CD14-positive monocyte (primary cell): ENCODE data around the gene SLC38A9. TPM values are rescaled to one million over a fixed set of nuclear protein-coding genes. Genes with fewer than 3 reads are reported as not detected.
A peak's percentile ranks its signal among the peaks of the same experiment; 100 is the strongest.

Experiments used
- DNase-seq, 3 donors: peaks; one replicate each; pipeline ENCODE4 v3.0.0-alpha.2; 2011 to 2022
- H2AFZ ChIP-seq: 2 replicates; pipeline ENCODE4 v1.6.0; 2012; ENCODE audit warnings: mild to moderate bottlenecking, low read depth, low read length, inconsistent platforms; ENCODE audit not compliant: insufficient read depth, poor library complexity, severe bottlenecking
- H3K27ac ChIP-seq, 2 donors: 1 replicate in 1 of 2; 2 replicates in 1 of 2; pipeline ENCODE4 v1.5.1; 2012 to 2013; ENCODE audit warnings: low read length in 2 of 2, control low read depth in 1 of 2, inconsistent platforms in 1 of 2, low read depth in 1 of 2, mild to moderate bottlenecking in 1 of 2
- H3K27me3 ChIP-seq, 2 donors: one replicate each; pipeline versions ENCODE4 v1.6.0 to v1.6.1; 2011 to 2013; ENCODE audit warnings: low read length in 2 of 2; ENCODE audit not compliant: control insufficient read depth in 2 of 2, insufficient read depth in 2 of 2
- H3K36me3 ChIP-seq, 2 donors: replicated peaks in 1 of 2; 1 replicate in 1 of 2; 2 replicates in 1 of 2; pipeline versions ENCODE4 v1.5.1 to v1.6.1; 2012 to 2013; ENCODE audit warnings: low read length in 2 of 2, control low read depth in 1 of 2, inconsistent platforms in 1 of 2, mild to moderate bottlenecking in 1 of 2; ENCODE audit not compliant: insufficient read depth in 2 of 2, control insufficient read depth in 1 of 2
- H3K4me1 ChIP-seq, 2 donors: 1 replicate in 1 of 2; 2 replicates in 1 of 2; pipeline versions ENCODE4 v1.5.1 to v1.6.1; 2012 to 2013; ENCODE audit warnings: low read length in 2 of 2, control low read depth in 1 of 2, inconsistent platforms in 1 of 2, mild to moderate bottlenecking in 1 of 2, moderate library complexity in 1 of 2; ENCODE audit not compliant: insufficient read depth in 2 of 2, control insufficient read depth in 1 of 2
- H3K4me2 ChIP-seq: replicated peaks from 2 replicates; pipeline ENCODE3; 2012; ENCODE audit warnings: low read length, moderate library complexity, mild to moderate bottlenecking; ENCODE audit not compliant: poor library complexity, severe bottlenecking; ENCODE audit errors: extremely low read depth
- H3K4me3 ChIP-seq, 3 experiments: fragments of 200-600 bp in 1 of 3; sonication (generic) in 1 of 3; replicated peaks in 1 of 3; 1 replicate in 2 of 3; 2 replicates in 1 of 3; pipeline ENCODE4 v1.5.1; 2011 to 2013; ENCODE audit warnings: low read length in 3 of 3, mild to moderate bottlenecking in 3 of 3, control low read depth in 2 of 3, low read depth in 2 of 3, inconsistent platforms in 1 of 3, moderate library complexity in 1 of 3
- H3K79me2 ChIP-seq: 2 replicates; pipeline ENCODE4 v1.6.0; 2012; ENCODE audit warnings: mild to moderate bottlenecking, control low read depth, inconsistent platforms, low read length, moderate library complexity; ENCODE audit not compliant: insufficient read depth
- H3K9ac ChIP-seq: 2 replicates; pipeline ENCODE4 v1.6.0; 2017; ENCODE audit warnings: low read length, mild to moderate bottlenecking; ENCODE audit not compliant: insufficient read depth, poor library complexity, severe bottlenecking
- H3K9me3 ChIP-seq, 2 donors: replicated peaks in 1 of 2; 1 replicate in 1 of 2; 2 replicates in 1 of 2; pipeline versions ENCODE4 v1.5.1 to v1.6.1; 2012 to 2013; ENCODE audit warnings: low read length in 2 of 2, control low read depth in 1 of 2; ENCODE audit not compliant: control insufficient read depth in 1 of 2, insufficient read depth in 1 of 2
- H4K20me1 ChIP-seq: 2 replicates; pipeline ENCODE4 v1.6.0; 2012; ENCODE audit warnings: mild to moderate bottlenecking, low read length, control low read depth, moderate library complexity; ENCODE audit not compliant: insufficient read depth
- H3K27ac Mint-ChIP-seq, 7 donors: one replicate each; pipeline ENCODE4 v1.8.0; 2020; ENCODE audit warnings: mild to moderate bottlenecking in 7 of 7, mixed read lengths in 7 of 7, moderate library complexity in 6 of 7, inconsistent platforms in 2 of 7
- H3K27me3 Mint-ChIP-seq, 3 donors: one replicate each; pipeline ENCODE4 v1.8.0; 2021 to 2022; ENCODE audit warnings: low read depth in 3 of 3, mild to moderate bottlenecking in 3 of 3, mixed read lengths in 3 of 3, moderate library complexity in 3 of 3, inconsistent platforms in 1 of 3
- H3K36me3 Mint-ChIP-seq, 2 donors: one replicate each; pipeline ENCODE4 v1.8.0; 2020; ENCODE audit warnings: mixed read lengths in 2 of 2, inconsistent platforms in 1 of 2, mild to moderate bottlenecking in 1 of 2
- H3K4me1 Mint-ChIP-seq: one replicate; pipeline ENCODE4 v1.8.0; 2020; ENCODE audit warnings: mild to moderate bottlenecking, mixed read lengths
- H3K4me3 Mint-ChIP-seq, 2 donors: one replicate each; pipeline ENCODE4 v1.8.0; 2020; ENCODE audit warnings: mild to moderate bottlenecking in 2 of 2, mixed read lengths in 2 of 2, moderate library complexity in 1 of 2
- H3K9me3 Mint-ChIP-seq, 7 donors: one replicate each; pipeline ENCODE4 v1.8.0; 2020 to 2022; ENCODE audit warnings: mixed read lengths in 7 of 7, mild to moderate bottlenecking in 6 of 7, moderate library complexity in 6 of 7, inconsistent platforms in 2 of 7
- CTCF ChIP-seq: fragments of 200-600 bp; IDR thresholded peaks from one replicate; pipeline ENCODE4 v1.8.0; 2022; ENCODE audit warnings: antibody characterized with exemption, mild to moderate bottlenecking
- WGBS: methylation state at CpG from one replicate; pipeline ENCODE4 v1.1.5; 2013; ENCODE audit warnings: missing lambda C conversion rate; ENCODE audit not compliant: insufficient coverage; 5-methylcytosine and 5-hydroxymethylcytosine counted together
- intact Hi-C, 2 donors: fragments of 100-400 bp; cut with micrococcal nuclease; formaldehyde crosslinking; loops; one replicate each; pipeline versions ENCODE4 v1.15.0 to v1.15.1; 2023
- polyA plus RNA-seq, 3 donors: library from polyadenylated mRNA; depleted of rRNA in 1 of 3; unstranded in 2 of 3; stranded (reverse) in 1 of 3; fragments of 300-500 nt in 2 of 3; fragments of >200 nt in 1 of 3; fragmentation: Illumina TruSeq in 2 of 3; gene quantifications; 1 replicate in 2 of 3; 2 replicates in 1 of 3; pipeline ENCODE4 v1.2.3, GENCODE V29; 2012 to 2021

The SLC38A9 gene
- polyA plus RNA-seq, 3 donors: 10.7 to 15.2 (median 14.1) TPM

- Histone ChIP-seq H3K9ac (no peak overlapping the region), H4K20me1 (no peaks in the 10 kb centered on the region), H3K4me1 (peaks cover 0 to 10% of the 10 kb centered on the region in 2 donors), H3K4me2 (no peak overlapping the region), H3K27me3 (no peaks in the 10 kb centered on the region), H3K4me3 (no peak overlapping the region), H3K9me3 (no peaks in the 10 kb centered on the region), H3K79me2 (no peaks in the 10 kb centered on the region), H2AFZ (no peak overlapping the region), H3K27ac (no peak overlapping the region), H3K36me3 (no peaks in the 10 kb centered on the region)
- Mint-ChIP-seq H3K4me3 (no peak overlapping the region), H3K27me3 (peaks cover 0 to 7% (median 2%) of the 10 kb centered on the region in 3 donors), H3K4me1 (peaks cover 23% of the 10 kb centered on the region), H3K9me3 (peaks cover 0 to 2% (median 0%) of the 10 kb centered on the region in 7 donors), H3K36me3 (no peaks in the 10 kb centered on the region), H3K27ac (no peak overlapping the region)
- TF ChIP-seq CTCF: no peak
- WGBS: no CpG with 5 or more reads among the region's 2 CpGs
- DNase-seq: no peak
- intact Hi-C loops: no loop called here
Observed at GRCh38 chr5:55594671-55595070, 117.5 kb downstream of the SLC38A9 start.

- Histone ChIP-seq H3K9me3 (no peaks in the 10 kb centered on the region), H3K4me2 (no peak overlapping the region), H3K27me3 (no peaks in the 10 kb centered on the region), H3K9ac (no peak overlapping the region), H3K4me3 (no peak overlapping the region), H2AFZ (no peak overlapping the region), H3K27ac (no peak overlapping the region), H4K20me1 (no peaks in the 10 kb centered on the region), H3K4me1 (peaks cover 0 to 10% of the 10 kb centered on the region in 2 donors), H3K36me3 (no peaks in the 10 kb centered on the region), H3K79me2 (no peaks in the 10 kb centered on the region)
- no peak overlapping the region for H3K4me3 Mint-ChIP-seq
- peaks cover 0 to 4% (median 0%) of the 10 kb centered on the region in 3 donors for H3K27me3 Mint-ChIP-seq
- peaks cover 23% of the 10 kb centered on the region for H3K4me1 Mint-ChIP-seq
- H3K27ac Mint-ChIP-seq: peak overlapping the region in 1 of 7 donors; percentile 40
- H3K36me3 Mint-ChIP-seq: no peaks in the 10 kb centered on the region
- H3K9me3 Mint-ChIP-seq: peaks cover 0 to 5% (median 2%) of the 10 kb centered on the region in 7 donors
- intact Hi-C loops: no loop called here
- no peak for DNase-seq
- TF ChIP-seq CTCF: no peak
- 50% methylated on average over 1 of the region's 3 CpGs for WGBS
Observed at GRCh38 chr5:55593115-55593472, 119.0 kb downstream of the SLC38A9 start.
